ENCODE measurements around the gene SPATC1L. TPM values are rescaled to one million over a fixed set of nuclear protein-coding genes. Genes with fewer than 3 reads are reported as not detected.

Gene SPATC1L
- total RNA-seq, 2 experiments from 2014 or later: 8.0 to 9.8 TPM

DNA sequence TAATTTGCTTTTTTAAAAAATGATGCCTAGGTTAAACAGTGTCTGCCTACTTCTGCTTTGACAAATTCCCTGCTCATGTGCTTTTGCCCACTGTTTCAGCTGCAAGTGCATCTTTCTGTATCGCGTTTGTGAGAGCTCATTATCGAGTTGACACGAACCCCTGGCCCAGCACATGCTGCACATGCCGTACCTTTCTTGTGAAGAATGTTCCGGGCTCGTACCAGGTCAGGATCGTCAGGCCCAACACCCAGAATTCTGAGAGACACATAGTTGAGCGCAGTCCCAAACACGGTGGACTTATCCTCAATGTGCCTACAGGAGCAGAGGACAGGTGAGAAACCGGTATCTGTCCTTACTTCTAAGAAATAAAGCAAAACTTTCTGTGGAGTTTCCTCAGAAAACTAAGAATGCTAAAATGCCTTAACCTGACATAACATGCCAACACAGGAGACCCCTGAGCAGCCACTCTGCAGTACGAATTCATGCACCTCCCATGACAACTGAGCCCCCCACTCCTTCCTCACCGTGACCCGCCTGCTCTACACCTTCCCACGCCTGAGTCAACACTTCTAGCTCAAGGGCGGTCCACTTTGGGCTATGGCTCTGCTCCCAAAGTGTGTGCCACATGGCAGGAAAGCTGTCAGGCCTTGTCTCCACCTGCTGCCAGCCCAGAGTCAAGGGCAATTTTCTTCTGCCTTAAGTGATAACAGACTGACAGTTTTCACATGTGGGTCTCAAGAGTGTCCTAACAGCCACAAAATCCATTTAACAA is 37.6 kb upstream of the SPATC1L start:
- CTCF ChIA-PET: no interaction called here
- no peaks in the 10 kb centered on the region for H3K27me3 Mint-ChIP-seq (ENCODE audit: low read depth)
- no peak for DNase-seq
- intact Hi-C loops (cut with micrococcal nuclease): loop anchor here (2.0 kb wide), 1 partner anchor 249 kb away; no protein-coding TSS in a partner anchor
- no peak overlapping the region for H3K4me3 Mint-ChIP-seq
- peaks cover 7% of the 10 kb centered on the region for H3K4me1 Mint-ChIP-seq (ENCODE audit: low read depth)
- no peaks in the 10 kb centered on the region for H3K36me3 Mint-ChIP-seq (ENCODE audit: low read depth)
- H3K9me3 Mint-ChIP-seq: no peaks in the 10 kb centered on the region
- no peak overlapping the region for H3K27ac Mint-ChIP-seq

- Mint-ChIP-seq H3K9me3 (no peaks in the 10 kb centered on the region), H3K27ac (no peak overlapping the region), H3K4me1 (ENCODE audit: low read depth) (no peaks in the 10 kb centered on the region), H3K4me3 (no peak overlapping the region), H3K27me3 (ENCODE audit: low read depth) (no peaks in the 10 kb centered on the region), H3K36me3 (ENCODE audit: low read depth) (no peaks in the 10 kb centered on the region)
- no peak for DNase-seq
- intact Hi-C loops (cut with micrococcal nuclease): no loop called here
- CTCF ChIA-PET: no interaction called here
These were observed 36.6 kb upstream of the SPATC1L start for GRCh38 chr21:46220847-46221246.

- intact Hi-C loops (cut with micrococcal nuclease): no loop called here
- no peaks in the 10 kb centered on the region for H3K27me3 Mint-ChIP-seq (ENCODE audit: low read depth)
- no peaks in the 10 kb centered on the region for H3K4me1 Mint-ChIP-seq (ENCODE audit: low read depth)
- no peak overlapping the region for H3K27ac Mint-ChIP-seq
- no peaks in the 10 kb centered on the region for H3K36me3 Mint-ChIP-seq (ENCODE audit: low read depth)
- H3K4me3 Mint-ChIP-seq: no peak overlapping the region
- no peak for DNase-seq
- CTCF ChIA-PET: interaction anchor here (1.4 kb wide), 1 partner anchor 67 kb away, joined by 4 read pairs; no protein-coding TSS in a partner anchor
- H3K9me3 Mint-ChIP-seq: no peaks in the 10 kb centered on the region
These were observed 36.1 kb upstream of the SPATC1L start for GRCh38 chr21:46220275-46220810.

DNA sequence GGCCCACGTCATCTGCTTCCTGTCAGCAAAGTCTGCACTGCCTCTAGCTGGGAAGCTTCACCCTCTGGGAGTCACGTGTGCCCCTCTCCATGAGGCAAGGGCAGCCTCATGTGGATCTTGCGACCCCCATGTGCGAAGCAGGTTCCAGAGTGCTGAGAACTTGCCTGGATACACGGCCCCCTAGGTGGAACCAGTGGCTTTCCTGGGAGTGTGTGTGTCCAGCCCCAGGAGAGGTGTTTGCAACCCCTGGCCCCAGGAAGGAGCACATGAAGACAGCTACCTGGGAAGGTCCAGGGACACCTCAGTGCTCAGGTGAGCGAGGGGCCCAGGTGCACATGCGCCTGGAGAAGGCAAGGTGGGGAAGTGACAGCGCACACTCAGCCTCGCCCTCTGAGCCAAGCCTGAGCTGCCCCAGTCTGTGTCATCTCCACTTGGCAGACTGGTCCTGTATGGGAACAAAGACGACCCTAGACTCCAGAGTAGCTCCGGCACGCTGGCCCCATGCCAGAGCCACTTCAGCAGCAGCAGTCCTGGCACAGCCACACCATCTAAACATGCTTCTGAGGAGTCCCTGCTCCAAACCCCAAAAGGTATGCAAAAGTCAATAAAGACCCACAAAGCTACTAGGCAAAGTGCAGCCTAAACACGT is 35.5 kb upstream of the SPATC1L start:
- DNase-seq: no peak
- intact Hi-C loops (cut with micrococcal nuclease): no loop called here
- H3K4me3 Mint-ChIP-seq: no peak overlapping the region
- CTCF ChIA-PET: interaction anchor here (1.4 kb wide), 1 partner anchor 66 kb away, joined by 4 read pairs; no protein-coding TSS in a partner anchor
- no peaks in the 10 kb centered on the region for H3K4me1 Mint-ChIP-seq (ENCODE audit: low read depth)
- H3K36me3 Mint-ChIP-seq (ENCODE audit: low read depth): no peaks in the 10 kb centered on the region
- H3K27ac Mint-ChIP-seq: no peak overlapping the region
- H3K9me3 Mint-ChIP-seq: no peaks in the 10 kb centered on the region
- H3K27me3 Mint-ChIP-seq (ENCODE audit: low read depth): no peaks in the 10 kb centered on the region

DNA sequence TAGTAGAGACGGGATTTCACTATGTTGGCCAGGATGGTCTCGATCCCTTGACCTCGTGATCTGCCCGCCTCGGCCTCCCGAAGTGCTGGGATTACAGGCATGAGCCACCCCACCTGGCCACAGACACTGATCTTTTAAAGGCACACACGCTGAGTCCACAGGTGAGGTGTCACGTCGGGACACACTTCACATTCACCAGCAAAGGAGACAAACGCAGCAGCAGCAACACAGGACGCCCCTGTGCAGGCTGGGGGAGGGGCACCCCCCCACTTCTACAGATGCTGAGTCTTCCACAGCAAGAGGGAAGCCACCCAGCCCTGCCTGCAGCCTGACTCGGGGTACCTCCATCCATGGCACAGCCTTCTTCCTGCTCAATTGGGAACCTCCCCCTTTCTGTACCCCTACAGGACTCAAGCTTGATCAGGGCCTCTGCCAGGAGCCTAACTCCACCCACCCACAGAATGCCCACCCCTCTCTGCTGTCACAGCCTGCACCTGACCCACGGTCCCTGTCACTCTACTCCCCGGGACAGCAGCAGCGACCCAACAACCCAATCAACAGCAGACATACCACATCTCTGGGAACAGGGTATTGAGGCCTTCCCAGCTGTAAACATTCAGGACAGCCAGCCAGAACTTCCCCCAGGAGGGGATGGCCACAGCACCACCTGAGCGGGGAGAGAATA is 34.8 kb upstream of the SPATC1L start:
- H3K27ac Mint-ChIP-seq: no peak overlapping the region
- no peaks in the 10 kb centered on the region for H3K27me3 Mint-ChIP-seq (ENCODE audit: low read depth)
- H3K9me3 Mint-ChIP-seq: no peaks in the 10 kb centered on the region
- no peak for DNase-seq
- CTCF ChIA-PET: interaction anchor here (1.4 kb wide), 1 partner anchor 65 kb away, joined by 4 read pairs; no protein-coding TSS in a partner anchor
- intact Hi-C loops (cut with micrococcal nuclease): no loop called here
- H3K4me3 Mint-ChIP-seq: no peak overlapping the region
- H3K4me1 Mint-ChIP-seq (ENCODE audit: low read depth): no peaks in the 10 kb centered on the region
- no peaks in the 10 kb centered on the region for H3K36me3 Mint-ChIP-seq (ENCODE audit: low read depth)

GRCh38 chr21:46217511-46218196 is 33.4 kb upstream of the SPATC1L start:
- DNase-seq: no peak
- H3K9me3 Mint-ChIP-seq: no peaks in the 10 kb centered on the region
- peak overlapping the region; percentile 36 for H3K27ac Mint-ChIP-seq
- H3K4me3 Mint-ChIP-seq: no peak overlapping the region
- no peaks in the 10 kb centered on the region for H3K36me3 Mint-ChIP-seq (ENCODE audit: low read depth)
- CTCF ChIA-PET: no interaction called here
- H3K4me1 Mint-ChIP-seq (ENCODE audit: low read depth): no peaks in the 10 kb centered on the region
- intact Hi-C loops (cut with micrococcal nuclease): no loop called here
- no peaks in the 10 kb centered on the region for H3K27me3 Mint-ChIP-seq (ENCODE audit: low read depth)

DNA sequence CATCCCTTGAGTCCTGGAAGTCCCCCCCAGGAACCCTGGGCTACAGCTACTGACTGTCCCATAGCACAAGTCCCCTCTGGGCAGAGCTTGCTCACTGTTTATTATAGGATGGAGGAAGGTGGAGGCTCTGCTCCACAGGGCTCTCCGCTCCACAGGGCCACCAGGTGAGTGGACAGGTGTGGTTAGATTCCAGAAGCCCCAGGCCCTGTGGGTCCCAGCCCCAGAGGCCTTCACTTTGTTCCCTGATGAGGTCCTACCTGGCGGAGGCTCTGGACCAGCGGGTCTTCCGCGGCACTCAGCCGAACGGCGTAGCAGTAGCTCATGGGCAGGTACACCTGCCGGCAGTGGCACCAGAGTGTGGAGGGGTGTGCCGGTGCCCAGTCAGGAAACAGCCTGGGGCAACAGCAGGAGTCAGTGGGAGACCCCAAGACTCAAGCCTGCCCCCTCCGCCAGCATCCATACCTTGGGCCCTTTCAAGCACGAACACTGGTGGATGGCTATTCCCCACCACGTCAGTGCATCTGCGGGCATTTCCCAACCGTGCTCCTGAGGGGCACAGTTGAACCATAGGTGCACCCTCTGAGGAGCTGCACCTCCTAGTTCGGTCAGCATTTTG is 32.0 kb upstream of the SPATC1L start:
- H3K27ac Mint-ChIP-seq: no peak overlapping the region
- no peak overlapping the region for H3K4me3 Mint-ChIP-seq
- DNase-seq: no peak
- intact Hi-C loops (cut with micrococcal nuclease): no loop called here
- no peaks in the 10 kb centered on the region for H3K9me3 Mint-ChIP-seq
- H3K4me1 Mint-ChIP-seq (ENCODE audit: low read depth): no peaks in the 10 kb centered on the region
- CTCF ChIA-PET: no interaction called here
- no peaks in the 10 kb centered on the region for H3K36me3 Mint-ChIP-seq (ENCODE audit: low read depth)
- H3K27me3 Mint-ChIP-seq (ENCODE audit: low read depth): no peaks in the 10 kb centered on the region

- Mint-ChIP-seq H3K27me3 (ENCODE audit: low read depth) (no peaks in the 10 kb centered on the region), H3K27ac (no peak overlapping the region), H3K4me1 (ENCODE audit: low read depth) (no peaks in the 10 kb centered on the region), H3K9me3 (no peaks in the 10 kb centered on the region), H3K4me3 (no peak overlapping the region), H3K36me3 (ENCODE audit: low read depth) (no peaks in the 10 kb centered on the region)
- intact Hi-C loops (cut with micrococcal nuclease): no loop called here
- CTCF ChIA-PET: interaction anchor here (0.9 kb wide), 1 partner anchor 28 kb away, joined by 3 read pairs; no protein-coding TSS in a partner anchor
- DNase-seq: no peak
These were observed 31.3 kb upstream of the SPATC1L start for GRCh38 chr21:46215436-46216131.

DNA sequence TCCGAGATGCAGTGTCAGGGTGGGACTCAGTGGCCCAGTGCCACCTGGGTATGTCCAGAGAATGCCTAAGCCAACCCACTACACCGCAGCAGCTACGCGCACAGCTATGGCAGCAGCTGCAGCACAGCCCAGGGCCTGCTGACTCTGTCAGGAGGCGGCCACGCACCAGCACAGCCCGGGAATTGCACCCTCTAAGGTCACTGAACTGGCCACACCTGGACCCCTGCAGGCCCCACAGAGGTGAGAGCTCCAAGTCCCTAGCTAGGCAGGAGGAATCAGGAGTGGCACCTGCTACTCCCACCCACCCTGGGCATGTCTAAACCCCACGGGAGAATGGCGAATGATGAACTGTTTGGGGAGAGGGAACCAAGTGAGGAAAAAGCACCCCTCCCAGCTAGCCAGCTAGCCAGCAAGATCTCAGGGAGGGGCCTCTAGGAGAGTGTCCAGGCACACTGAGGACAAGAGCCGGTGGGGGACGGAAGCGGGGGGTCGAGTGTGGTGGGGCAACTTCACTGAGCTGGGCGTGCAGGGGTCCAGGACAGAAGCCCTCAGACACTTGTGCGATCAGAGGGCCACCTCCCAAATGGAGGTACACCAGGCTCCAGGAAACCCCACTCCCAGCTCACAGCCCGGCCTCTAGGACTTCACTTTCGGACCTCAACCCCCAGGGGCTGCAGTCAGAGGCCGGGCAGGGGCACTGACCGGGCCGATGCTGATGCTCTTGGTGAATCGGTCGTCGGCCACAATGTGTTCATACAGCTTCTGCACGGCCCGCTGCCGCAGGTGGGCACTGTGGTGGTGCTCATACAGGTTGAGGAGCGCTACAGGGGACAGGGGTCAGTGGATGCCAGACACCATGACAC is 30.4 kb upstream of the SPATC1L start:
- no peak for DNase-seq
- intact Hi-C loops (cut with micrococcal nuclease): no loop called here
- H3K27me3 Mint-ChIP-seq (ENCODE audit: low read depth): no peaks in the 10 kb centered on the region
- no peaks in the 10 kb centered on the region for H3K9me3 Mint-ChIP-seq
- no peak overlapping the region for H3K4me3 Mint-ChIP-seq
- H3K27ac Mint-ChIP-seq: no peak overlapping the region
- CTCF ChIA-PET: interaction anchor here (0.9 kb wide), 1 partner anchor 29 kb away, joined by 3 read pairs; no protein-coding TSS in a partner anchor
- H3K4me1 Mint-ChIP-seq (ENCODE audit: low read depth): no peaks in the 10 kb centered on the region
- no peaks in the 10 kb centered on the region for H3K36me3 Mint-ChIP-seq (ENCODE audit: low read depth)

- no peak overlapping the region for H3K27ac Mint-ChIP-seq
- CTCF ChIA-PET: no interaction called here
These were observed 29.5 kb upstream of the SPATC1L start for GRCh38 chr21:46213620-46214286.

More at GRCh38 chr21:46213620-46214286, 29.5 kb upstream of the SPATC1L start:
- intact Hi-C loops (cut with micrococcal nuclease): no loop called here
- no peaks in the 10 kb centered on the region for H3K4me1 Mint-ChIP-seq (ENCODE audit: low read depth)
- no peaks in the 10 kb centered on the region for H3K27me3 Mint-ChIP-seq (ENCODE audit: low read depth)
- no peaks in the 10 kb centered on the region for H3K9me3 Mint-ChIP-seq
- no peaks in the 10 kb centered on the region for H3K36me3 Mint-ChIP-seq (ENCODE audit: low read depth)
- no peak overlapping the region for H3K4me3 Mint-ChIP-seq
- DNase-seq: no peak

Measured in activated naive CD4-positive, alpha-beta T cell treated with anti-CD3 and anti-CD28 coated beads for 36 hours (primary cell).